HFFc6 (cell line): Measurements from ENCODE around the gene IL3RA. TPM values are rescaled to one million over a fixed set of nuclear protein-coding genes. Genes with fewer than 3 reads are reported as not detected.
"Not testable (repeated sequence)": the region's sequence is repeated elsewhere in the genome, so short reads cannot be mapped to it uniquely, and the experiment has no call there.

Source experiments
- DNase-seq: peaks from one replicate; pipeline ENCODE4 v3.0.0-alpha.2; 2018
- H3K27ac Mint-ChIP-seq: 2 replicates; pipeline ENCODE4 v1.8.0; 2020; ENCODE audit warnings: mild to moderate bottlenecking, mixed read lengths
- H3K27me3 Mint-ChIP-seq: 2 replicates; pipeline ENCODE4 v1.8.0; 2021; ENCODE audit warnings: mild to moderate bottlenecking, moderate library complexity, mixed read lengths; ENCODE audit not compliant: insufficient read depth
- H3K36me3 Mint-ChIP-seq: 2 replicates; pipeline ENCODE4 v1.8.0; 2021; ENCODE audit warnings: low read depth, mixed read lengths
- H3K4me1 Mint-ChIP-seq: 2 replicates; pipeline ENCODE4 v1.8.0; 2020; ENCODE audit warnings: low read depth, mixed read lengths
- H3K4me3 Mint-ChIP-seq: 2 replicates; pipeline ENCODE4 v1.8.0; 2020; ENCODE audit warnings: mild to moderate bottlenecking, moderate library complexity, mixed read lengths
- H3K9me3 Mint-ChIP-seq: 2 replicates; pipeline ENCODE4 v1.8.0; 2020; ENCODE audit warnings: mild to moderate bottlenecking, mixed read lengths
- total RNA-seq, 6 experiments: library from RNA; stranded (reverse); fragmentation: NEBNext Ultra II Directional; extraction: Animal tissue kit (Norgen Biotek cat#: 25700); gene quantifications; 2 replicates in 1 of 6; 3 replicates in 5 of 6; pipeline ENCODE4 v1.2.3, GENCODE V29; 2021
- TF ChIP-seq, protein P1 (sequence below): fragments of 200-600 bp; sonication (generic); IDR thresholded peaks from 2 replicates; pipeline ENCODE4 v1.5.0; 2021; ENCODE audit warnings: antibody characterized with exemption, mild to moderate bottlenecking

Gene IL3RA
- total RNA-seq, 6 experiments from 2014 or later, result 0.09 to 0.13 TPM; not detected in 4

DNA sequence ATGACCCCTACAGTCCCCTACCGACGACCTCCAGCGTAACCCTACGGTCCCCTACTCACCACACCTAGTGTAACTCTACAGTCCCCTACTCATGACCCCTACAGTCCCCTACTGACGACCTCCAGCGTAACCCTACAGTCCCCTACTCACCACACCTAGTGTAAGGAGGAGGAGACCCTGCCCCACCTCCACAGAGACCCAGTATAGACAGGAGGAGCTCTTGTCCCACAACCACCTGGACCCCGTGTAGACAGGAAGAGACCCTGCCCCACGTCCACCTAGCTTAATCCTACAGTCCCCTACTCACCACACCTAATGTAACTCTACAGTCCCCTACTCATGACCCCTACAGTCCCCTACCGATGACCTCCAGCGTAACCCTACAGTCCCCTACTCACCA, 41.0 kb upstream of the IL3RA start:
- H3K27me3 Mint-ChIP-seq, result peaks cover 6% of the 10 kb centered on the region
- no peaks in the 10 kb centered on the region for H3K36me3 Mint-ChIP-seq
- no peak overlapping the region for H3K27ac Mint-ChIP-seq
- no peak overlapping the region for H3K4me3 Mint-ChIP-seq
- TF ChIP-seq, protein P1, sequence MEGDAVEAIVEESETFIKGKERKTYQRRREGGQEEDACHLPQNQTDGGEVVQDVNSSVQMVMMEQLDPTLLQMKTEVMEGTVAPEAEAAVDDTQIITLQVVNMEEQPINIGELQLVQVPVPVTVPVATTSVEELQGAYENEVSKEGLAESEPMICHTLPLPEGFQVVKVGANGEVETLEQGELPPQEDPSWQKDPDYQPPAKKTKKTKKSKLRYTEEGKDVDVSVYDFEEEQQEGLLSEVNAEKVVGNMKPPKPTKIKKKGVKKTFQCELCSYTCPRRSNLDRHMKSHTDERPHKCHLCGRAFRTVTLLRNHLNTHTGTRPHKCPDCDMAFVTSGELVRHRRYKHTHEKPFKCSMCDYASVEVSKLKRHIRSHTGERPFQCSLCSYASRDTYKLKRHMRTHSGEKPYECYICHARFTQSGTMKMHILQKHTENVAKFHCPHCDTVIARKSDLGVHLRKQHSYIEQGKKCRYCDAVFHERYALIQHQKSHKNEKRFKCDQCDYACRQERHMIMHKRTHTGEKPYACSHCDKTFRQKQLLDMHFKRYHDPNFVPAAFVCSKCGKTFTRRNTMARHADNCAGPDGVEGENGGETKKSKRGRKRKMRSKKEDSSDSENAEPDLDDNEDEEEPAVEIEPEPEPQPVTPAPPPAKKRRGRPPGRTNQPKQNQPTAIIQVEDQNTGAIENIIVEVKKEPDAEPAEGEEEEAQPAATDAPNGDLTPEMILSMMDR, result no peak
- peaks cover 11% of the 10 kb centered on the region for H3K9me3 Mint-ChIP-seq
- H3K4me1 Mint-ChIP-seq, result no peaks in the 10 kb centered on the region
- DNase-seq, result no peak

DNA sequence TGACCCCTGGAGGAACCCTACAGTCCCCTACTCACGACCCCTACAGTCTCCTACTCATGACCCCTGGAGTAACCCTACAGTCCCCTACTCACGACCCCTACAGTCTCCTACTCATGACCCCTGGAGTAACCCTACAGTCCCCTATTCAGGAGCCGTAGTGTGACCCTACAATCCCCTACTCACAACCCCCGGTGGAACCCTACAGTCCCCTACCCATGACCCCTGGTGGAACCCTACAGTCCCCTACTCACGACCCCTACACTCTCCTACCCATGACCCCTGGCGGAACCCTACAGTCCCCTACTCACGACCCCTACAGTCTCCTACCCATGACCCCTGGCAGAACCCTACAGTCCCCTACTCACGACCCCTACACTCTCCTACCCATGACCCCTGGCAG, 39.0 kb upstream of the IL3RA start:
- H3K9me3 Mint-ChIP-seq, result peaks cover 11% of the 10 kb centered on the region
- not testable (repeated sequence) for H3K27me3 Mint-ChIP-seq, H3K4me1 Mint-ChIP-seq, DNase-seq, H3K27ac Mint-ChIP-seq, H3K4me3 Mint-ChIP-seq, H3K36me3 Mint-ChIP-seq

DNA sequence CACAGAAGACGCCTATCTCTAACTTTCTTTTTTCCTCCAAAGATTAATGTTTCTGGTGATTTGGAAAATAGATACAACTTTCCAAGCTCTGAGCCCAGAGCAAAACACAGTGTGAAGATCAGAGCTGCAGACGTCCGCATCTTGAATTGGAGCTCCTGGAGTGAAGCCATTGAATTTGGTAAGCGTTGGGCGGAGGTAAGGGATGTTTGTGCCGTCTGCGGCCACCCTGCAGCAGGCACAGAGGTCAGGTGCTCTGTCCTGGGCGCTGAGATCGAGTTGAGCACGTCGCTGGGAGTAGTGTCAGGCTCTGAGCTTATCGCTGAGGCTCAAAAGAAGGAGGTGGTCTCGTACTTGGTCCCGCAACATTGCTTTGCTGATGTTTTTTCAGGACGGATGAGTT, 36.1 kb upstream of the IL3RA start:
- DNase-seq, result no peak
- no peak overlapping the region for H3K4me3 Mint-ChIP-seq
- H3K27me3 Mint-ChIP-seq, result peaks cover 7% of the 10 kb centered on the region; the same call in 1 of the 2 replicates
- TF ChIP-seq, protein P1, result no peak
- no peaks in the 10 kb centered on the region for H3K36me3 Mint-ChIP-seq
- no peaks in the 10 kb centered on the region for H3K4me1 Mint-ChIP-seq
- peaks cover 11% of the 10 kb centered on the region for H3K9me3 Mint-ChIP-seq
- no peak overlapping the region for H3K27ac Mint-ChIP-seq

DNA sequence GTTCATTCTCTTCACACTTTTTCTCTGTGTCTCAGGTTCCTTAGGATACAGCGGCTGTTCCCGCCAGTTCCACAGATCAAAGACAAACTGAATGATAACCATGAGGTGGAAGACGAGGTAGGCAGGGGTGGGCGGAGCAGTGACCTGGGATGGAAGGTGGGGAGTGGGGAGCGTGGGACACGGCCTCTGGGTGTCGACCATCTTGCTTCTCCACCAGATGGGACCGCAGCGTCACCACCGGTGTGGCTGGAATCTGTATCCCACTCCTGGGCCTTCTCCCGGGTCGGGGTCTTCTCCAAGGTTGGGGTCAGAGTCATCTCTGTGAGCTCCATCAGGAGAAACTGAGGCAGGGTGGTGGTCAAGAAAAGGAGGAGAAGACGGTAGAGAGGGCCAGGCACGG, 31.2 kb upstream of the IL3RA start:
- H3K4me1 Mint-ChIP-seq, result no peaks in the 10 kb centered on the region
- peaks cover 12% of the 10 kb centered on the region for H3K9me3 Mint-ChIP-seq
- peaks cover 5% of the 10 kb centered on the region; the same call in 1 of the 2 replicates for H3K36me3 Mint-ChIP-seq
- H3K27ac Mint-ChIP-seq, result no peak overlapping the region
- no peak for DNase-seq
- H3K4me3 Mint-ChIP-seq, result no peak overlapping the region
- TF ChIP-seq, protein P1, result no peak
- H3K27me3 Mint-ChIP-seq, result peaks cover 13% of the 10 kb centered on the region

DNA sequence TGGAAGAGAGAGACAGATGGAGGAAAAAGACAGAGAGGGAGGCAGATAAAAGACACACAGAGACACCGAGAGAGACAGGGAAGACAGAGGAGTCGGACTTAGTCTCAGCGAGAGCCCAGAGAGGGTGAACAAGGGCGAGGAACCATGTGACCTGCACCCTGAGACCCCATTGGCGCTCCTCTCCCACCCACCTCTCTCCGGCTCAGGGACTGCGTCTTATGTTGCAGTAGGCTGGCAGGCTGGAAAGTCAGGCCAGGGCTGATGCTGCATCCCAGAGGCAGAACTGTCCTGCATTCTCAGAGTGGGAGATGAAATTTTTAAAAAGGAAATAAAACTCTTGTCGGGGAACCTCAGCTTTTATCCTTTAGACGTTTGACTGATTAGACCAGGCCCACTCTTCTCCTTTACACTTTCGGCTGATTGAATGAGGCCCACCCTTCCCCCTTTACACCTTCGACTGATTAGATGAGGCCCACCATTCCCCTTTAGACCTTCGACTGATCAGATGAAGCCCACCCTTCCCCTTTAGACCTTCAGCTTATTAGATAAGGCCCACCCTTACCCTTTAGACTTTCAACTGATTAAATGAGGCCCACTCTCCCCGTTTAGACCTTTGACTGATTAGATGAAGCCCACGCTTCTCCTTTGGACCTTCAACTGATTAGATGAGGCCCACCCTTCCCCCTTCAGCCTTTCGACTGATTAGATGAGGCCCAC, 29.5 kb upstream of the IL3RA start:
- no peak overlapping the region for H3K4me3 Mint-ChIP-seq
- peaks cover 12% of the 10 kb centered on the region for H3K9me3 Mint-ChIP-seq
- peaks cover 17% of the 10 kb centered on the region for H3K27me3 Mint-ChIP-seq
- peaks cover 5% of the 10 kb centered on the region; the same call in 1 of the 2 replicates for H3K36me3 Mint-ChIP-seq
- no peaks in the 10 kb centered on the region for H3K4me1 Mint-ChIP-seq
- no peak for DNase-seq
- H3K27ac Mint-ChIP-seq, result no peak overlapping the region
- TF ChIP-seq, protein P1, result no peak

DNA sequence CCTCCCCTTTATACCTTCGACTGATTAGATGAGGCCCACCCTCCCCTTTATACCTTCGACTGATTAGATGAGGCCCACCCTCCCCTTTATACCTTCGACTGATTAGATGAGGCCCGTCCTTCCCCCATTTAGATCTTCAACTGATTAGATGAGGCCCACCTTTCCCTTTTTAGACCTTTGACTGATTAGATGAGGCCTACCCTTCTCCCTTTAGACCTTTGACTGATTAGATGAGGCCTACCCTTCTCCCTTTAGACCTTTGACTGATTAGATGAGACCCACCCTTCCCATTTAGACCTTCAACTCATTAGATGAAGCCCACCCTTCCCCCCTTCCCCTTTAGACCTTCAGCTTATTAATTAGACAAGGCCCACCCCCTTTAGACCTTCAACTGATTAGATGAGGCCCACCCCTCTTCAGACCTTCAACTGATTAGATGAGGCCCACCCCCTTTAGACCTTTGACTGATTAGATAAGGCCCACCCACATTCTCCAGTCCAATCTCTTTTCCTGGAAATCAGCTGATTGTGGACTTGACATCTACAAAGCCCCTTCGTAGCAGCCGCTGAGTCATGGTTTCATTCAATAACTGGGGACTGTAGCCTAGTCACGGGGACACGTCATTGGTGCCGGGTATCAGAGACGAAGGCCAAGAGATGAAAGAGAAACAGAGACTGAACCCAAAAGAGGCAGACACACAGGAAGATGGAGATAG, 28.8 kb upstream of the IL3RA start:
- Mint-ChIP-seq H3K4me3 (no peak overlapping the region), H3K27me3 (peaks cover 21% of the 10 kb centered on the region), H3K9me3 (peaks cover 12% of the 10 kb centered on the region), H3K36me3 (peaks cover 5% of the 10 kb centered on the region; the same call in 1 of the 2 replicates), H3K4me1 (no peaks in the 10 kb centered on the region), H3K27ac (no peak overlapping the region)
- TF ChIP-seq, protein P1, result no peak
- no peak for DNase-seq
